Mucosa of descending colon (tissue), 3 donors: ENCODE data around the gene CLEC17A. TPM values are rescaled to one million over a fixed set of nuclear protein-coding genes. Genes with fewer than 3 reads are reported as not detected.
A peak's percentile ranks its signal among the peaks of the same experiment; 100 is the strongest.

Source experiments
- ATAC-seq: fragments of 200-7000 bp; cut with Tn5 transposase; one replicate; pipeline ENCODE4 v1.9.1; 2020; ENCODE audit warnings: mild to moderate bottlenecking, moderate library complexity
- DNase-seq, 3 donors: peaks; one replicate each; pipeline ENCODE4 v3.0.0-alpha.2; 2020
- H3K36me3 ChIP-seq: fragments of 200-600 bp; one replicate; pipeline ENCODE4 v1.8.0; 2021; ENCODE audit warnings: low read depth, mild to moderate bottlenecking
- H3K4me1 ChIP-seq: fragments of 200-600 bp; one replicate; pipeline ENCODE4 v1.8.0; 2021; ENCODE audit warnings: low read depth, mild to moderate bottlenecking
- H3K4me3 ChIP-seq: fragments of 200-600 bp; one replicate; pipeline ENCODE4 v1.8.0; 2021; ENCODE audit warnings: mild to moderate bottlenecking
- H3K9me3 ChIP-seq: fragments of 200-600 bp; one replicate; pipeline ENCODE4 v1.8.0; 2021; ENCODE audit warnings: mild to moderate bottlenecking
- intact Hi-C, 2 donors: fragments of 100-400 bp; cut with DNase I in 1 of 2; cut with micrococcal nuclease in 1 of 2; formaldehyde crosslinking; loops; one replicate each; pipeline versions ENCODE4 v1.11.0 to v1.11.1; 2022; cut with DNase I, micrococcal nuclease
- total RNA-seq, 3 donors: library from RNA; stranded (reverse); fragmentation: NEBNext Ultra II Directional in 2 of 3; extraction: Animal tissue kit (Norgen Biotek cat#: 25700) in 2 of 3; gene quantifications; one replicate each; pipeline versions ENCODE4 v1.2.1 to v1.2.4, GENCODE V29; 2021 to 2023
- TF ChIP-seq, protein P1 (sequence below): fragments of 200-600 bp; IDR thresholded peaks from one replicate; pipeline ENCODE4 v1.8.0; 2022; ENCODE audit warnings: antibody characterized with exemption, mild to moderate bottlenecking
- donor health status: DM: no; HTN: no; CAD: no; lungs with moderate emphysema.
- donor health status: DM: no; HTN: no; CAD: no.
- donor health status: DM: no; HTN: yes; CAD: no.

Gene CLEC17A
- total RNA-seq, 3 donors from 2014 or later, result 0.29 to 0.34 TPM; not detected in 1

GRCh38 chr19:14659874-14660489, 77.1 kb downstream of the CLEC17A start:
- no peaks in the 10 kb centered on the region for H3K9me3 ChIP-seq
- H3K4me3 ChIP-seq, result no peak overlapping the region
- ATAC-seq (no peak), DNase-seq (no peak)
- H3K36me3 ChIP-seq, result no peaks in the 10 kb centered on the region
- TF ChIP-seq, protein P1, sequence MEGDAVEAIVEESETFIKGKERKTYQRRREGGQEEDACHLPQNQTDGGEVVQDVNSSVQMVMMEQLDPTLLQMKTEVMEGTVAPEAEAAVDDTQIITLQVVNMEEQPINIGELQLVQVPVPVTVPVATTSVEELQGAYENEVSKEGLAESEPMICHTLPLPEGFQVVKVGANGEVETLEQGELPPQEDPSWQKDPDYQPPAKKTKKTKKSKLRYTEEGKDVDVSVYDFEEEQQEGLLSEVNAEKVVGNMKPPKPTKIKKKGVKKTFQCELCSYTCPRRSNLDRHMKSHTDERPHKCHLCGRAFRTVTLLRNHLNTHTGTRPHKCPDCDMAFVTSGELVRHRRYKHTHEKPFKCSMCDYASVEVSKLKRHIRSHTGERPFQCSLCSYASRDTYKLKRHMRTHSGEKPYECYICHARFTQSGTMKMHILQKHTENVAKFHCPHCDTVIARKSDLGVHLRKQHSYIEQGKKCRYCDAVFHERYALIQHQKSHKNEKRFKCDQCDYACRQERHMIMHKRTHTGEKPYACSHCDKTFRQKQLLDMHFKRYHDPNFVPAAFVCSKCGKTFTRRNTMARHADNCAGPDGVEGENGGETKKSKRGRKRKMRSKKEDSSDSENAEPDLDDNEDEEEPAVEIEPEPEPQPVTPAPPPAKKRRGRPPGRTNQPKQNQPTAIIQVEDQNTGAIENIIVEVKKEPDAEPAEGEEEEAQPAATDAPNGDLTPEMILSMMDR, result no peak
- H3K4me1 ChIP-seq, result no peaks in the 10 kb centered on the region
- intact Hi-C loops, result no loop called here

GRCh38 chr19:14661372-14661924, 78.6 kb downstream of the CLEC17A start:
- ATAC-seq (no peak), DNase-seq (peak in 1 of 3 donors; percentile 4)
- H3K4me3 ChIP-seq, result no peak overlapping the region
- no peaks in the 10 kb centered on the region for H3K36me3 ChIP-seq
- intact Hi-C loops, result no loop called here
- H3K9me3 ChIP-seq, result no peaks in the 10 kb centered on the region
- H3K4me1 ChIP-seq, result no peaks in the 10 kb centered on the region
- TF ChIP-seq, protein P1, result no peak

Other genes with a start within 250 kb of the CLEC17A start
- gene ADGRE5, start 201.6 kb upstream of the CLEC17A start, total RNA-seq, result 100 to 1,000 TPM in 2 of 3 donors, 10 to 100 TPM in 1; 92.7 to 130 (median 127) TPM
- gene DDX39A, start 163.7 kb upstream of the CLEC17A start, total RNA-seq, result 10 to 100 TPM; 56.9 to 85.5 (median 66.5) TPM
- gene PKN1, start 149.8 kb upstream of the CLEC17A start, total RNA-seq, result 100 to 1,000 TPM in 1 of 3 donors, 10 to 100 TPM in 2; 30.1 to 117 (median 42.0) TPM
- 1 to 10 TPM in 1 of 3 donors, under 1 TPM in 2; 0.41 to 1.2 (median 0.63) TPM for gene PTGER1, start 107.7 kb upstream of the CLEC17A start, total RNA-seq
- gene GIPC1, start 87.0 kb upstream of the CLEC17A start, total RNA-seq, result 100 to 1,000 TPM; 199 to 374 (median 300) TPM
- 100 to 1,000 TPM; 104 to 110 (median 107) TPM for gene DNAJB1, start 64.7 kb upstream of the CLEC17A start, total RNA-seq
- 100 to 1,000 TPM in 2 of 3 donors, 10 to 100 TPM in 1; 94.4 to 155 (median 141) TPM for gene TECR, start 53.5 kb upstream of the CLEC17A start, total RNA-seq
- gene NDUFB7, start 11.0 kb upstream of the CLEC17A start, total RNA-seq, result 100 to 1,000 TPM; 172 to 255 (median 241) TPM
- under 1 TPM in 1 of 3 donors, not detected in 2; 0.24 TPM for gene ADGRE3, start 91.8 kb downstream of the CLEC17A start, total RNA-seq
- gene ZNF333, start 107.0 kb downstream of the CLEC17A start, total RNA-seq, result 10 to 100 TPM in 2 of 3 donors, 1 to 10 TPM in 1; 8.7 to 25.9 (median 10.7) TPM
- 1 to 10 TPM; 1.1 to 4.2 (median 1.9) TPM for gene ADGRE2, start 195.5 kb downstream of the CLEC17A start, total RNA-seq